NCI-H2107 treated with DMSO at 0.1 percent for 48 hours (cell line): Measurements from ENCODE around the gene SSTR4.
"Not testable (repeated sequence)": the region's sequence is repeated elsewhere in the genome, so short reads cannot be mapped to it uniquely, and the experiment has no call there.

ENCODE experiments used
- DNase-seq: peaks from one replicate; lab custom pipeline; 2025; ENCODE audit not compliant: unreplicated experiment; lab: John Stamatoyannopoulos, UW

SSTR4 gene, protein sequence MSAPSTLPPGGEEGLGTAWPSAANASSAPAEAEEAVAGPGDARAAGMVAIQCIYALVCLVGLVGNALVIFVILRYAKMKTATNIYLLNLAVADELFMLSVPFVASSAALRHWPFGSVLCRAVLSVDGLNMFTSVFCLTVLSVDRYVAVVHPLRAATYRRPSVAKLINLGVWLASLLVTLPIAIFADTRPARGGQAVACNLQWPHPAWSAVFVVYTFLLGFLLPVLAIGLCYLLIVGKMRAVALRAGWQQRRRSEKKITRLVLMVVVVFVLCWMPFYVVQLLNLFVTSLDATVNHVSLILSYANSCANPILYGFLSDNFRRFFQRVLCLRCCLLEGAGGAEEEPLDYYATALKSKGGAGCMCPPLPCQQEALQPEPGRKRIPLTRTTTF

DNA sequence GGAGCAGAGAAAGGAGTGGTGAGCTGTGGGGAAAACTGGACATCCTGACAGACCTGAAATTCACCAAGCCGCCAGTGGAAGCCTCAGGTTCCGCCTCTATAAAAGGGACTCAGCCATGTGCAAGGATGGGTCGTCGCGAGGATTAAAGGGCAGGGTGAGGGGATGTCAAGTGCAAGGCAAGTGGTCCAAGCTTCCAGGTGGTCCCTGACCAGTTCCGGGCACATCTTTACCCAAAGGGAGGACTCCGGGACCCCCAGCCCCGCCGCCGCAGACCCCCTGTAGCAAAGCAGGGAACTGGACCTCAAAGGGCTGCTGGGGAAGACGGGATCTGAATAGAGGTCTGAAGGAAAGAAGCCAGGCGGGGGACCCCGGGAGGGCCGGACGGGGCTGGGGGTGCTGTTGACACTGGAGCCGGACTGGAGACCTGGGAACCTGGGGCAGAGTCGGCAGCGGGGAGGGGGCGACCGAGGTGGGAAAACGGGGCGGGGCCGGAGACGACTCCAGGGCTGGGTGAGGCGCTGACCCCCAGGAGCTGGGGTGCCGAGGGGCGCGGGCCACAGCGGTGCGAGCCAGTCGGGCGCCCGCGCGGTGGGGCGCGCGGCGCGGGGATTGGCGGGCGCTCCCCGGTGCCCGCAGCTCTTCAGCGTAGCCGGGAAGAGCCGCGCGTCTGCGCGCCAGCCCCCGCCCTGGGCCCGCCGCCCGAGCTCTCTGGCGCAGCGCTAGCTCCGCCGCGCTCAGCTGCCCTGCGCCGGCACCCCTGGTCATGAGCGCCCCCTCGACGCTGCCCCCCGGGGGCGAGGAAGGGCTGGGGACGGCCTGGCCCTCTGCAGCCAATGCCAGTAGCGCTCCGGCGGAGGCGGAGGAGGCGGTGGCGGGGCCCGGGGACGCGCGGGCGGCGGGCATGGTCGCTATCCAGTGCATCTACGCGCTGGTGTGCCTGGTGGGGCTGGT, at the start of gene SSTR4:
Gene SSTR4 (plus strand): TSS at position 592 of the 951 bp plus-strand sequence. CDS start 172 bp downstream, at position 764.
- no peak for DNase-seq

- no peak for DNase-seq
Measured at GRCh38 chr20:22986601-22987000, 48.5 kb upstream of the SSTR4 start.

DNA sequence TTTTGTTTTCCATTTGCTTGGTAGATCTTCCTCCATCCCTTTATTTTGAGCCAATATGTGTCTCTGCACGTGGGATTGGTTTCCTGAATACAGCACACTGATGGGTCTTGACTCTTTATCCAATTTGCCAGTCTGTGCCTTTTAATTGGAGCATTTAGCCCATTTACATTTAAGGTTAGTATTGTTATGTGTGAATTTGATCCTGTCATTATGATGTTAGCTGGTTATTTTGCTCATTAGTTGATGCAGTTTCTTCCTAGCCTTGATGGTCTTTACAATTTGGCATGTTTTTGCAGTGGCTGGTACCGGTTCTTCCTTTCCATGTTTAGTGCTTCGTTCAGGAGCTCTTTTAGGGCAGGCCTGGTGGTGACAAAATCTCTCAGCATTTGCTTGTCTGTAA, 43.7 kb upstream of the SSTR4 start:
- DNase-seq = not testable (repeated sequence)

- DNase-seq = no peak
Measured at GRCh38 chr20:22993823-22994222, 41.3 kb upstream of the SSTR4 start.

DNA sequence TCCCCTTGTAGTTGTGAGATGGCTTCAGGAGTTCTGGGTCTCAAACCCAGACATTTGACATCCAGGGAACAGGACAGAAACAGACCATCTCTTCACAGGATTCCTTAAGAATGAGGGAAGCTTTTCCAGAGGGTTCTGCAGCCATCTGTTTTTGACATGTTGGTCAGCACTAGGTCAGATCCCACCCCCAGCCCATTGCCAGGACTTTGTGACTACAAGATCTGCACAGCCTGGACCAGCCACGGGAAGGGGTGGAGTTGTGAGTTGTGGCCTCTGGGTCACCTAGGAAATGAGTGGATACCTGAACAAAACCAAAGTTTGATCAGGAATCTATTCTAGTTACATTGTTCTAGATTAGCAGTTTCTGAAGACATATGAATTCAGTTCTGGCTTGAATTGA, 39.2 kb upstream of the SSTR4 start:
- DNase-seq = no peak

GRCh38 chr20:22998476-22998875, 36.6 kb upstream of the SSTR4 start:
- DNase-seq = no peak

GRCh38 chr20:22999756-23000155, 35.4 kb upstream of the SSTR4 start:
- no peak for DNase-seq

DNA sequence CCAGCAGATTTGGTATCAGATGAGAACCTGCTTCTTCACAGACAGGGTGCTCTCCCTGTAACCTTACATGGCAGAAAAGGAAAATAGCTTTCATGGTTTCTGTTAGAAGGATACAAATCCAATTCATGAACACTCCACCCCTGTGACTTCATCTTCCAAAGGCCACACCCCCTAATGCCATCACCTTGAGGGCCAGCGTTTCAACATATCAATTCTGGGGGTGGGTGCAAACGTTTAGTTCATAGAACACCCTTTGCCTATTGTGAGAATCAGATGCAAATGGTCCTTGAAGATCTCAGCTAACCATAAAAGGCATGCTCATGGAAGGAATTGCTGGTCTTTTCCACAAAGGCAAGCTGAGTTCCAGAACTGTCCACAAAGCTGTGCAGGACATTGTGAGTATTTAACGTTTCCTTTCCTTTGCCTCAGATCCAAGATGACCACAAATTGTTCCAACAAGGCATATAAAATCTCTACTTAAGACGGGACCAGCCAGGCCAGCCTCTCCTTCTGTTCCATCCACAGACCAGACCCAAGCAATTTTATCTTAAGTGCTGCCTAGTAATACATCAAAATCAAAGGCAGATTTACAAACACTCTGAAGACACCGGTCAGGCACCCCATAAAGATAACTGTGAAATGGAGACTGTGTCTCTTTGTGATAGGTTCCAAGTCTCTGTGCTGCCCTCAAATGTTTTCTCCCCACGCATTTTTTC, 34.7 kb upstream of the SSTR4 start:
- DNase-seq = no peak

DNA sequence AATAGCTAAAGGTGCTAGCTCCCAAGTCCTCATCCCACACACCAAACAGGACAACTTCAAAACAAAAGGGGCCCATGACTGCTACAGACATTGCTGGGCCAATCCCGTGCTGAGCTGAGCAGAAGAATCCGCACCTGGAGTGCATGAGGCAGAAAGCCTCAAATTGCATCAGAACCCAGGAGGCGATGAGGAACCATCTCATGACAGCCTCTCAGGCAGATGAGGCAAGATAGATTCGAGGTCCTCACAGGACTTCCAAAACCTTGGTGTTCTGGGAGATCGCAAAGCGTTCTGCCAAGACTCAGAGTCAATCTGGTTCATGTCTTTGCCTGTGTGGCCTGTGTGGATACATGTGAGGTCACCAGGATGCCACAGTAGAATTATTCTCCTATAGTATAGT, 32.8 kb upstream of the SSTR4 start:
- no peak for DNase-seq

- no peak for DNase-seq
Measured at GRCh38 chr20:23003077-23003635, 32.0 kb upstream of the SSTR4 start.

- DNase-seq = no peak
Measured at GRCh38 chr20:23003881-23004460, 31.1 kb upstream of the SSTR4 start.

GRCh38 chr20:23005776-23006175, 29.3 kb upstream of the SSTR4 start:
- no peak for DNase-seq

GRCh38 chr20:23007462-23007861, 27.6 kb upstream of the SSTR4 start:
- no peak for DNase-seq

DNA sequence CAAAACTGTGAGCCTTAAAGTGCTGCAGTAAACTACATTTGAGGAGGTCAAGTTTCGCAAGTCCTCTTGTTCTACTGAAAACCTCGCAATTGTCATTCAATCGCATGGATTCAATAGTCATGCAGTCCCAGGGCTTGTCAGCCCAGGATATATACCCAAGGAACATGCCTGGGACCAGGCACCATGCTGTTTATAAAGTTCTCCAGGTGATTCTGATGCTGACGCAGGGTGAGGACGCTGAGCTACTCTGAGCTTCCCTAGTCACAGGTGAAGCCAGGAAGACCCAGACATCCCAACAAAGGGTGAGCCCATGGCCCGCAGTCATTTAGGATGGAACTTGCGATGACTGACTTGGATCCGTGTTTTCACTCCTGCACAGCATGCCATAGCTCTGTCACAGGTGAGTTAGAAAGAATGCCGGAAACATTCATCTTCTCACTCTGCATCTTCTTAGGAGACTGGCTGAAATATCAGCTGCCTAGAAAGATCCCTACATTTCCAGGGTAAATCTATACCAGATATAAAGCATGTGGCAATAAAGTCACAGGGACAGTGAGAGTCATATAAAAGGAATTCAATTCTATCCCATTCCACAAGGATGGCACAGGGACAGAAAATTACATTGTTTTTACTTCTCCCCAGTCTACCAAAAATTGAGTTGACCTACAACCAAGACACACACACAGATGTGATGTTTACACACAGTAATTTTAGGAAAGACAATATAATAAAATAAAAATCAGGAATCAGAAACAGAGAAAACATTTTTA, 27.0 kb upstream of the SSTR4 start:
- DNase-seq = no peak

GRCh38 chr20:23008667-23009066, 26.4 kb upstream of the SSTR4 start:
- no peak for DNase-seq

DNA sequence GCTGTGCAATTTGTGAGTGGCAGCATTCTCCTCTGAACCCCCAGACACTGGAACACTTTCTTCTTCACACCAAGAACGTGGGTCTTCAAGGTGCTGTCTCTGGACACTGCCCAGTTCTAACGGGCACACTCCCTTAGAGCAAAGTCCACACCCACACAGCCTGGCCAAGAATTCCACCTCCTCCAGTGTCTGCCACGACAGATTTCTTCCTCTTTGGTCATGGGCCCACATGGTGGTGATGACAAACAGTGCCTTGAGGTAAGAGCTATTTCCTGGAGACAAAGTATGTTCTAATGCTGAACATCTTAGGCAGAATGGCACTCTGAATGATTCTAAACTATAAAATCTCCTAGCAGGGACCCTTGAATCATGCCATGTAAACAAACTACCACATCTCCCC, 25.5 kb upstream of the SSTR4 start:
- DNase-seq = no peak

DNA sequence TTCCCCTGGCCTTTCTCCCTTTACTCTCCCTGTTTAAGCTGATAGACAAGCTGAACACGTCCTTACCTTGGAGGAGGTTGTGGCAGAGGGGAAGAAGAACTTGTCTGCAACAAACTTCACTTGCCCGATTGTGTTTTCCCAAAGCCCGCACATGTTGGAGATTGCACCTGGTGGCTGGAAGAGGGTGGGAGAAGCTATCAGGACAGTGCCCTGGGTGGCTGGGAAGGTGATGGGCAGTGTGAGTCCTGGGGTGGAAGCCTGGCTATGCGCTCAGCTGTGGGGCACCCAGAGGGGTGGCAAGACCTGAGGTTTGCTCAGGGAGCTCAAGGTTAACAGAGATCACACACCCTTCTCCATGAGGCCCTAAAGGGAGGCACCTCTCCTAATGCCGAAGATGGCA, 25.0 kb upstream of the SSTR4 start:
- no peak for DNase-seq

GRCh38 chr20:23011008-23011721, 23.9 kb upstream of the SSTR4 start:
- no peak for DNase-seq

- DNase-seq = no peak
Measured at GRCh38 chr20:23013429-23013828, 21.7 kb upstream of the SSTR4 start.
